ENCODE data around the gene NSRP1. TPM values are rescaled to one million over a fixed set of nuclear protein-coding genes. Genes with fewer than 3 reads are reported as not detected.

Gene NSRP1
- total and polyA plus RNA-seq, 2 of the 13 experiments (the other 11 are each of a cell fraction or from before 2014, with no cell fraction given) = 7.0 to 14.3 TPM

DNA sequence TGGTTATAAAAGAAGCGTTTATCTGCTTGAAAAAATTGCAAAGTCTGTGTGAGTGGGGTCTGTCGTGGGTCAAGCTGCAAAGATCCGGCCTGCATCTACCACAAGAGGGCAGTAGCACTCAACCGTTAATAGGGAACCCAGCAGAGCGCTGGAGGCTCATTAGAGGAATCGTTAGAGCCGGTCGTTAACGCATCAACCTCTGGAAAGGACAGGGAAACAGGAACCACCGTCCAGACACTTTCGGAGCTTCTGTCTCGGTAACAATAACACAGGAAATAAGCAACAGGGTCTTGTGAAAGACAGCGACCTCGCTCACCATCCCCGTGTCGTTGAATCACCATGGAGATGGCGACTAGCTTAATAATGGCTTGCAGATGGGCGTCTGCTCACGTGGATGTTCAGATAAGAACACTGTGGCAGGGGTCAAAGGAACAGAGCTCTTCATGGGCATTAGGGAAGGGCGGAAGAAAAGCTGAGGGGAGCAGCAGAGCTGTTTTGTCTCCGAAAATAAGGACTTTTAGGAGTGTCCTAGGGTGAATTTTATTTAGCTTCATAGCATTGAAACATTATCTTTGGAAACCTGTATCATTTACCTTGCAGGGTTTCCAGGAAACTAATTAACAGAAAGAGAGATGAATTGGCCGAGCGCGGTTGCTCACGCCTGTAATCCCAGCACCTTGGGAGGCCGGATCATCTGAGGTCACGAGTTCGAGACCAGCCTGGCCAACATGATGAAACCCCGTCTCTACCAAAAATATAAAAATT is 11.9 kb upstream of the NSRP1 start (continued):
- TF ChIP-seq, protein P1, sequence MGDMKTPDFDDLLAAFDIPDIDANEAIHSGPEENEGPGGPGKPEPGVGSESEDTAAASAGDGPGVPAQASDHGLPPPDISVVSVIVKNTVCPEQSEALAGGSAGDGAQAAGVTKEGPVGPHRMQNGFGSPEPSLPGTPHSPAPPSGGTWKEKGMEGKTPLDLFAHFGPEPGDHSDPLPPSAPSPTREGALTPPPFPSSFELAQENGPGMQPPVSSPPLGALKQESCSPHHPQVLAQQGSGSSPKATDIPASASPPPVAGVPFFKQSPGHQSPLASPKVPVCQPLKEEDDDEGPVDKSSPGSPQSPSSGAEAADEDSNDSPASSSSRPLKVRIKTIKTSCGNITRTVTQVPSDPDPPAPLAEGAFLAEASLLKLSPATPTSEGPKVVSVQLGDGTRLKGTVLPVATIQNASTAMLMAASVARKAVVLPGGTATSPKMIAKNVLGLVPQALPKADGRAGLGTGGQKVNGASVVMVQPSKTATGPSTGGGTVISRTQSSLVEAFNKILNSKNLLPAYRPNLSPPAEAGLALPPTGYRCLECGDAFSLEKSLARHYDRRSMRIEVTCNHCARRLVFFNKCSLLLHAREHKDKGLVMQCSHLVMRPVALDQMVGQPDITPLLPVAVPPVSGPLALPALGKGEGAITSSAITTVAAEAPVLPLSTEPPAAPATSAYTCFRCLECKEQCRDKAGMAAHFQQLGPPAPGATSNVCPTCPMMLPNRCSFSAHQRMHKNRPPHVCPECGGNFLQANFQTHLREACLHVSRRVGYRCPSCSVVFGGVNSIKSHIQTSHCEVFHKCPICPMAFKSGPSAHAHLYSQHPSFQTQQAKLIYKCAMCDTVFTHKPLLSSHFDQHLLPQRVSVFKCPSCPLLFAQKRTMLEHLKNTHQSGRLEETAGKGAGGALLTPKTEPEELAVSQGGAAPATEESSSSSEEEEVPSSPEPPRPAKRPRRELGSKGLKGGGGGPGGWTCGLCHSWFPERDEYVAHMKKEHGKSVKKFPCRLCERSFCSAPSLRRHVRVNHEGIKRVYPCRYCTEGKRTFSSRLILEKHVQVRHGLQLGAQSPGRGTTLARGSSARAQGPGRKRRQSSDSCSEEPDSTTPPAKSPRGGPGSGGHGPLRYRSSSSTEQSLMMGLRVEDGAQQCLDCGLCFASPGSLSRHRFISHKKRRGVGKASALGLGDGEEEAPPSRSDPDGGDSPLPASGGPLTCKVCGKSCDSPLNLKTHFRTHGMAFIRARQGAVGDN (CRISPR knock-in tag; IDR thresholded peaks at IDR 0.05) = no peak
- TF ChIP-seq SUZ12 (IDR thresholded peaks at IDR 0.05; ENCODE audit: low read depth, low read length) = no peak
- no peak for TF ChIP-seq ZBTB42 (CRISPR knock-in tag; IDR thresholded peaks at IDR 0.05)
- no peak for TF ChIP-seq ZNF451 (CRISPR knock-in tag; IDR thresholded peaks at IDR 0.05)
- TF ChIP-seq ZEB1 (IDR thresholded peaks at IDR 0.05; ENCODE audit: insufficient replicate concordance, low read depth) = no peak
- no peak for TF ChIP-seq ZNF782 (CRISPR knock-in tag; IDR thresholded peaks at IDR 0.05; ENCODE audit: borderline replicate concordance)
- TF ChIP-seq AKAP8 (CRISPR knock-in tag; IDR thresholded peaks at IDR 0.05) = no peak
- TF ChIP-seq, protein P2, sequence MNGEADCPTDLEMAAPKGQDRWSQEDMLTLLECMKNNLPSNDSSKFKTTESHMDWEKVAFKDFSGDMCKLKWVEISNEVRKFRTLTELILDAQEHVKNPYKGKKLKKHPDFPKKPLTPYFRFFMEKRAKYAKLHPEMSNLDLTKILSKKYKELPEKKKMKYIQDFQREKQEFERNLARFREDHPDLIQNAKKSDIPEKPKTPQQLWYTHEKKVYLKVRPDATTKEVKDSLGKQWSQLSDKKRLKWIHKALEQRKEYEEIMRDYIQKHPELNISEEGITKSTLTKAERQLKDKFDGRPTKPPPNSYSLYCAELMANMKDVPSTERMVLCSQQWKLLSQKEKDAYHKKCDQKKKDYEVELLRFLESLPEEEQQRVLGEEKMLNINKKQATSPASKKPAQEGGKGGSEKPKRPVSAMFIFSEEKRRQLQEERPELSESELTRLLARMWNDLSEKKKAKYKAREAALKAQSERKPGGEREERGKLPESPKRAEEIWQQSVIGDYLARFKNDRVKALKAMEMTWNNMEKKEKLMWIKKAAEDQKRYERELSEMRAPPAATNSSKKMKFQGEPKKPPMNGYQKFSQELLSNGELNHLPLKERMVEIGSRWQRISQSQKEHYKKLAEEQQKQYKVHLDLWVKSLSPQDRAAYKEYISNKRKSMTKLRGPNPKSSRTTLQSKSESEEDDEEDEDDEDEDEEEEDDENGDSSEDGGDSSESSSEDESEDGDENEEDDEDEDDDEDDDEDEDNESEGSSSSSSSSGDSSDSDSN (CRISPR knock-in tag; IDR thresholded peaks at IDR 0.05) = peak; percentile 62
- TF ChIP-seq SNRNP70 (IDR thresholded peaks at IDR 0.05; ENCODE audit: low read depth, low read length) = no peak
- no peak for TF ChIP-seq PHF8 (CRISPR knock-in tag; IDR thresholded peaks at IDR 0.05)
- TF ChIP-seq ZNF331 (CRISPR knock-in tag; IDR thresholded peaks at IDR 0.05) = peak; percentile 78; the same call in 1 of the 2 replicates
- TF ChIP-seq SPEN (CRISPR knock-in tag; IDR thresholded peaks at IDR 0.05; ENCODE audit: low read depth) = no peak
- no peak for TF ChIP-seq IKZF1 (IDR thresholded peaks at IDR 0.05)
- TF ChIP-seq NRL (CRISPR knock-in tag; IDR thresholded peaks at IDR 0.05; ENCODE audit: borderline replicate concordance) = no peak
- no peak for TF ChIP-seq TCF7 (IDR thresholded peaks at IDR 0.05; ENCODE audit: low read depth)
- TF ChIP-seq ZNF737 (CRISPR knock-in tag; IDR thresholded peaks at IDR 0.05; ENCODE audit: borderline replicate concordance) = no peak
- TF ChIP-seq, protein P3, sequence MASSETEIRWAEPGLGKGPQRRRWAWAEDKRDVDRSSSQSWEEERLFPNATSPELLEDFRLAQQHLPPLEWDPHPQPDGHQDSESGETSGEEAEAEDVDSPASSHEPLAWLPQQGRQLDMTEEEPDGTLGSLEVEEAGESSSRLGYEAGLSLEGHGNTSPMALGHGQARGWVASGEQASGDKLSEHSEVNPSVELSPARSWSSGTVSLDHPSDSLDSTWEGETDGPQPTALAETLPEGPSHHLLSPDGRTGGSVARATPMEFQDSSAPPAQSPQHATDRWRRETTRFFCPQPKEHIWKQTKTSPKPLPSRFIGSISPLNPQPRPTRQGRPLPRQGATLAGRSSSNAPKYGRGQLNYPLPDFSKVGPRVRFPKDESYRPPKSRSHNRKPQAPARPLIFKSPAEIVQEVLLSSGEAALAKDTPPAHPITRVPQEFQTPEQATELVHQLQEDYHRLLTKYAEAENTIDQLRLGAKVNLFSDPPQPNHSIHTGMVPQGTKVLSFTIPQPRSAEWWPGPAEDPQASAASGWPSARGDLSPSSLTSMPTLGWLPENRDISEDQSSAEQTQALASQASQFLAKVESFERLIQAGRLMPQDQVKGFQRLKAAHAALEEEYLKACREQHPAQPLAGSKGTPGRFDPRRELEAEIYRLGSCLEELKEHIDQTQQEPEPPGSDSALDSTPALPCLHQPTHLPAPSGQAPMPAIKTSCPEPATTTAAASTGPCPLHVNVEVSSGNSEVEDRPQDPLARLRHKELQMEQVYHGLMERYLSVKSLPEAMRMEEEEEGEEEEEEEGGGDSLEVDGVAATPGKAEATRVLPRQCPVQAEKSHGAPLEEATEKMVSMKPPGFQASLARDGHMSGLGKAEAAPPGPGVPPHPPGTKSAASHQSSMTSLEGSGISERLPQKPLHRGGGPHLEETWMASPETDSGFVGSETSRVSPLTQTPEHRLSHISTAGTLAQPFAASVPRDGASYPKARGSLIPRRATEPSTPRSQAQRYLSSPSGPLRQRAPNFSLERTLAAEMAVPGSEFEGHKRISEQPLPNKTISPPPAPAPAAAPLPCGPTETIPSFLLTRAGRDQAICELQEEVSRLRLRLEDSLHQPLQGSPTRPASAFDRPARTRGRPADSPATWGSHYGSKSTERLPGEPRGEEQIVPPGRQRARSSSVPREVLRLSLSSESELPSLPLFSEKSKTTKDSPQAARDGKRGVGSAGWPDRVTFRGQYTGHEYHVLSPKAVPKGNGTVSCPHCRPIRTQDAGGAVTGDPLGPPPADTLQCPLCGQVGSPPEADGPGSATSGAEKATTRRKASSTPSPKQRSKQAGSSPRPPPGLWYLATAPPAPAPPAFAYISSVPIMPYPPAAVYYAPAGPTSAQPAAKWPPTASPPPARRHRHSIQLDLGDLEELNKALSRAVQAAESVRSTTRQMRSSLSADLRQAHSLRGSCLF (CRISPR knock-in tag; IDR thresholded peaks at IDR 0.05; ENCODE audit: borderline replicate concordance) = no peak

Data from HepG2 (cell line).